ENCODE measurements around the gene DIPK1B.

The DIPK1B gene

DNA sequence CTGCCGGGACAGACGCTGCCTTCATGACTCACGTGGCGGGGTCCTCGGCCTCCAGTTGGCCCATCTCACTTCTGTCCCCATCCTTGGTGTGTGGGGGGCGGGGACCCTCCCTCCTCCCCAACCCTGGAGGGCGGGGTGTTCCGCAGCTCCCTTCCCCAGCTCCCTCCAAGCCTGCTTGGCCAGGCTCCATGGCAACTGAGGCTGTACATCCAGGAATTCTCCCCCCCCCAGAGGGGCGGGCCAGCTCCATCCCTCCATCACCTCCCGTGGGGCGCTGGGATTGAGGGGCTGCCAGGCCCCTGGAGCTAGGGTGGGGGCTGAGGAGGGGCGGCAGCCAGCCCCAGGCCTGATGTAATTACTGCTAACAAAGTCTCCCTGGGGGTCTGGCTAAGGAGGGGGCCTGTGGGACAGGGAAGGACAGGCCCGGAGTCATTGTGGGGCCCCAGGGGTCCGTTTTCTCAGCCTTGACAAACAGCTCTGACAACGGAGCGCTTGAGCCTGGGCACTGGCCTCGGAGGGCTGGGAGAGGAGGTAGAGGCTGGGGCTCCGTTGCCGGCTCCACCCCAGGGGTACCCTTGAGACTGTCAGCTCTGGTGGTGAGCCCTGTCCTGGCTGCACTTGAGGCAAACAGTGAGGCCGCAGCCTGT lies 8.0 kb downstream of the DIPK1B start:
- DNase-seq (ENCODE audit: low read depth), result no peak

DNA sequence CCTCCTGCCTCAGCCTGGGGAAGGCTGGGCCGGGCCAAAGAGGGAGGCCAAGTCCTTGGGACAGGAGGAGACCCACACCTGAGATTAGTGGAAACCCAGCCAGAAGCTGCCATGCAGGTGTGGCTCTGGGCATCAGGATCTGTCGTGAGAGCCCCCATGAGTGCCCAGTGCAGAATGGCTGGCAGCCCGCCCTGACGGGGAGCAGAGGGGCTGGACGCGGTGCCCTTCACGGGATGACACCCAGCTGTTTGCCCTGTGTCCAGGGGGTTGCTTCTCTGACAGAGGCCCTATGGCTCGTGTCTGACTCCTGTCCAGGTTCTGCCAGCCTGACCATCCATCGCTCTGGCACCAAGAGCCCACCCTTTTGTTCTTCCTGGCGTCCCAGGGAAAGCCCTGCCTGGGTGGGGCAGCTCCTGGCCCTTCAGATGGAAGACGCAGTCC lies 8.5 kb downstream of the DIPK1B start:
- no peak for DNase-seq (ENCODE audit: low read depth)

DNA sequence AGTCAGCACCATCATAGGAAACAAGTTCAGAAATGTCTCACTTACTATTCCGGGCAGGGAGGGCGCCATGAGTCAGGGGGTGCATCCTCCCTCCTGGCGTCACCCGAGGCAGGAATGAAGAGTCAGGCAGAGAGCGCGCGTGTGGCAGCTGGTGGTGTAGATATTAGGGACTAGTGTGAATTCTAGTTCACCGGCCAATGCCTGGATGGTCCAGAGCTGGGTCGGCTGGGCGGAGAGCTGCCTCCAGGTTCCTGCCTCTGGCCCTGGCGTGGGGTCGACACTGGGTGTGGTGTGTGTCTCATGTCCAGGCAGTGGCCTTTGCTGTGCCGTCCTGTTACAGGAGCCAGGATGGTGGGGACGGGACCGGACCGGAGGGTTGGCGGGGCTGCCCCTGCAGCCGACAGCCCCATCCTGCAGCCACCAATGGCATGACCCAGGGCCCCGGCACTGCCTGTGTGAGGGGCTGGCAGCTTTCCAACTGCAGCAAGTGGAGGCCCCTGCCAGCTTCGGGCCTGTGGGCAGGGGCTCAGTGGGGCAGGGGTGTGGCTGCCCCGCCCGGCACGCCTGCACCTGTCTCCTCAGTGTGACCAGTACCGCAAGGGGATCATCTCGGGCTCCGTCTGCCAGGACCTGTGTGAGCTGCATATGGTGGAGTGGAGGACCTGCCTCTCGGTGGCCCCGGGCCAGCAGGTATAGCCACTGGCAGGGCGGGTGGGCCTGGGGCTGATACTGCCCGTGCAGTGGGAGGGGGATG lies 9.1 kb downstream of the DIPK1B start:
- no peak for DNase-seq (ENCODE audit: low read depth)

DNA sequence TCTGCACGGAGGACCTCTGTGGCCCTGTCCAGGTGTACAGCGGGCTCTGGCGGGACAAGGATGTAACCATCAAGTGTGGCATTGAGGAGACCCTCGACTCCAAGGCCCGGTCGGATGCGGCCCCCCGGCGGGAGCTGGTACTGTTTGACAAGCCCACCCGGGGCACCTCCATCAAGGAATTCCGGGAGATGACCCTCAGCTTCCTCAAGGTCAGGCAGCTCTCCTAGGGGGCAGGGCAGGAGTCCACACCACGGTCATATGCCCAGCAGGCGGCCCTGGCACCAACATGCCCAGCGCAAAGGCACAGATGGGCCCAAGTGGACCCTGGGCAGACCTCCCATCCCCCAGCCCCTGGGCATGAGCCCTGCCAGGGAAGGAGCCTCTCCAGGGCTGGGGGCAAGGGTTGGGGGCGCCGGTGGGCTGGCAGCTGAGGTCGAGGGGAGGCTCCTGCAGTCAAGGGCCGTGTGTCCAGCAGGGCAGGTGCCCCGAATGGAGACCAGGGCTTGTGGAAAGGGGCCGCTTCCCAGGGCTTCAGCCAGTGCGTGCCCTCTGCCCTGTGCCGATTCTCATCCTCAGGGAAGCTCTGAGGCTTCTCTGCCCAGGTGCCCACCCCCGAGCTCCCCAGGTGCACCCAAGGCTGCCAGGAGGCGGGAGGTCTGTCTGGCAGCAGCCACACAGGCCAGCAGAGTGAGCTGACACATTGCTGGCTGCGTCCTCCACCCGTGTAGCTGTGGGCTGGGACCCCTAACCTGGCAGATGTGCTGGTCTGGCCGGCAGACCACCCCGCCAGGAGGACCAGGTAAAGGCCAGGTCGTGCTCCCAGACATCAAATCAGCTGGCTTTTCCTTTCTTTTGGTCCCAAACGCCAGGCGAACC lies 10.0 kb downstream of the DIPK1B start:
- no peak for DNase-seq (ENCODE audit: low read depth)

DNA sequence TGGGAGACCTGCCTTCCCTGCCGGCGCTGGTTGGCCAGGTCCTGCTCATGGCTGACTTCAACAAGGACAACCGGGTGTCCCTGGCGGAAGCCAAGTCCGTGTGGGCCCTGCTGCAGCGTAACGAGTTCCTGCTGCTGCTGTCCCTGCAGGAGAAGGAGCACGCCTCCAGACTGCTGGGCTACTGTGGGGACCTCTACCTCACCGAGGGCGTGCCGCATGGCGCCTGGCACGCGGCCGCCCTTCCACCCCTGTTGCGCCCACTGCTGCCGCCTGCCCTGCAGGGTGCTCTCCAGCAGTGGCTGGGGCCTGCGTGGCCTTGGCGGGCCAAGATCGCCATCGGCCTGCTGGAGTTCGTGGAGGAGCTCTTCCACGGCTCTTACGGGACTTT lies 10.6 kb downstream of the DIPK1B start:
- DNase-seq (ENCODE audit: low read depth), result no peak

DNA sequence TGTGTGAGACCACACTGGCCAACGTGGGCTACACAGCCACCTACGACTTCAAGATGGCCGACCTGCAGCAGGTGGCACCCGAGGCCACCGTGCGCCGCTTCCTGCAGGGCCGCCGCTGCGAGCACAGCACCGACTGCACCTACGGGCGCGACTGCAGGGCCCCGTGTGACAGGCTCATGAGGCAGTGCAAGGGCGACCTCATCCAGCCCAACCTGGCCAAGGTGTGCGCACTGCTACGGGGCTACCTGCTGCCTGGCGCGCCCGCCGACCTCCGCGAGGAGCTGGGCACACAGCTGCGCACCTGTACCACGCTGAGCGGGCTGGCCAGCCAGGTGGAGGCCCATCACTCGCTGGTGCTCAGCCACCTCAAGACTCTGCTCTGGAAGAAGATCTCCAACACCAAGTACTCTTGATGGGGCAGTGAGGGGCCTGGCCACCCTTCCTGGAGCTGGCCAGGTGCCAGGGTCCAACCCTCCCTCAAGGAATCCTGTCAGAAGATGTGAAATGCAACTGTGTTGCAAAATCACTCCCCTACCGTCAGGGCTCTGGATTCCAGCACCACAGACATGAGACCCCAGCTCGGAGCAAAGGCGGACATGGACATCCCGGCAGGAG lies 11.1 kb downstream of the DIPK1B start:
- no peak for DNase-seq (ENCODE audit: low read depth)

DNA sequence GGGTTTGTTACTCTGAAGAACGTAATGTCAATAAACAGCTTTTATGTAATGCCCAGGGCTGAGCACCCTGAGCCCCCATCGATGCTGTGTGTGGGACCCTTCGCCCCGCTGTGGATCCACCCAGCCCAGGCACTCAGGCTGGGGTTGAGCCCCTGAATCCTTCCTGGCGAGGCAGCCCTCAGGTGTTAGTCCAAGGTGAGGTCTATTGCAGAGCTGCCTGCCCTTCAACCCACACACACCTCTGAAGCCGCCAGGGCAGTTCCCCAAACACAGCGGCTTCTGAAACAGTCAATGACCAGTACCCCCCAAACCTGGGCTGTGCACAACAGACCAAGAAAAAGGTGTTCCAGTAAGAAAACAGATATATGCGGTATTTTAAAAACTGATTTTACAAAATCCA lies 11.6 kb downstream of the DIPK1B start:
- DNase-seq (ENCODE audit: low read depth), result no peak

DNA sequence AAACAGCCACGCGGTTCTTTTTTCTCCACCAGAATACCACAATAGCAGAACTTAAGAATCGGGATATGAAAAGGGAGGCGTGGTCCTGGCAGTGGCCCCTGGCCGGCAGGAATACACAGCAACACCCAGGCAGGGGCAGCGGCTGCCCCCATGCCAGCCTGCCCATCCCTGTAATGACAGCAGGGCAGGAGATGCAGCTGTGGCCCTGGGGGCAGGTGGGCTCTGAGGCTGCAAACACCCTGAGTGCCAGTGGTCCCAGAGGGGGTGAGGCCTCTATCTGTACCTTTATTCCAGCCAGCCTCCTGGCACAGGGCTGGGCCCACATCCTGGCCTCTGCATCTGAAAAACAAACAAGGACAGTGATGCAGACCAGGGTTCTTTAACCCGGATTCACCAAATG lies 12.4 kb downstream of the DIPK1B start:
- DNase-seq (ENCODE audit: low read depth), result no peak

DNA sequence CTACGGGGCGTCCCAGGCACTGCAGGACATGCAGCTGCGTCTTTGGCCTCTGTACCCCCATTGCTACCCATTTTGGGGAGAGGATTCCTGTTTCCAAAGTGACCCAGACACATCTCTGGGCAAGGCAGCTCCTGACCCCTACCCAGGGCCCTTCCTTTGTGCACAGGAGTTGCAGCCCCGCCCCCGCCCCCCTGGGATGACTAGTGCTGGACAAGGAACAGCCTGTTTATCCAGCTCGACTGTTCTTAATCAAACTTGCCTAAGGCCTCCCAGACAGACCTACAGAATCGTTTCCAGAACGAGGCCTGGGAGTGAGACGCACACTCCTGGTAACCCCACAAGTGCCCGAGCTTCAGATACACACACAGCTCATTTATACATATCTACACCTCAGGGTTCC lies 13.2 kb downstream of the DIPK1B start:
- DNase-seq (ENCODE audit: low read depth), result no peak

DNA sequence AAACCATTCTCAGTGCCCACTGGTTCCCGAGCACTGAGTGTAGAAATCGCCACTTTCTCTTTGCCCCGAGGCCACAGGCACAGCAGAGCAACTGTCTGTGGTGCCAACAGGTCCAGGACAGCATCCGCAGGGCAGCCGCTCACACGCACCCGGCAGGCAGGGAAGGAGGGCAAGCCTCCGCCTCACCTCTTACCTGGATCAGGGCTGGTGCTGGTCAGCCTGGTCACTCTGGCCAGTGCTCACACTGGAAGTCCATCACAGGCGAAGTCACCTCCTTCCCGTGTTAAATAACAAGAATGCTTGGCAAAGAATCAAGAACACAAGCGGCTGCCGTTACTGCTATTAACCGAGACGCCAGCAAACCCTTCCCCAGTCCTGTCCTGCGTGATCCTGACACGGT lies 13.7 kb downstream of the DIPK1B start:
- no peak for DNase-seq (ENCODE audit: low read depth)

DNA sequence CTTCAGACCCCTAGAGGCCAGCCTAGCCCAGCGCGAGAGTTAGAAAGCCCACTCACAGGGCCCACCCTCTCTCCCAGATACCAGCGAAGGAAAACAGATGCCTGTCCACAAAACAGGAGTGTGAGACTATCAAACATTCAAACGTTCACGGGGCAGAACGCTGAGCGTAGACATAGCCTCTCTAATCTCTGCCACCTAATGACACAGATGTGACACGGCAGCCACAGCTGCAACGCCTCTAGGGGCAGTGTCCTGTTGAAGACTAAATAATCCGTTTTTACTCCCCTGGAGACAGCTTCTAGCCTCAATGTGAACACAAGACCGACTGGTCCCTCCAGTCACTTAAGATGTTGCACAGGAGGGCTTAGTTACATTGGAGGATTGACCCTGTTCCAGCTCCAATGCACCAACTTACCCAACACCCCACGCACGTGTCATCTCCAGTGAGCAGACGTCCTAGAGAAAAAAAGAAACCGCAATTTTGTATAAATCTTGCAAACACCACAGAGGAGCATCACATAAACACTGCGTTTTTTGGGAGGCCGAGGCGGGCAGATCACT lies 14.3 kb downstream of the DIPK1B start:
- DNase-seq (ENCODE audit: low read depth), result no peak

DNA sequence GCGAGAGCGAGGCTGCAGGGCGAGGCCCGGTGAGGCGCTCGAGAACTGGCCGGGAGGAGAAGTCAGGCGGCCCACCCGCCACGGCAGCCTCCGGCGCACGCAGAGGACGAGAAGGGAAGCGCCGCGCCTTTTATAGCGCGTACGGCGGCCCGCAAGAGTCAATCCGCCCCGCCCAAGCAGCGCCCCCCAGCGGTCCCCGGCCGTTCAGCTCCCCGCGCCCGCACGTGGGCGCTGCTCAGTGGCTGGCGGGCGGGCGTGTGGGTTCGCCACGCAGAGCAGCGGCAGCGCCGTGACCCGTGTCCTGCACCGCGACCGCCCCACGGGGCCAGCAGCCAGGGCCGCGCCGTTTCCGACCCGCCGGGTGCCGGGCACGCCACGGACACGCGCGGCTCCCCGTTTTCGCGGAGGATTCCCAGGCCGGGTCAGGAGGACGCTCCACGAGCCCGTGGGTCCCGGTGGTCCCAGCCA lies 15.7 kb downstream of the DIPK1B start:
- DNase-seq (ENCODE audit: low read depth), result peak; percentile 95

DNA sequence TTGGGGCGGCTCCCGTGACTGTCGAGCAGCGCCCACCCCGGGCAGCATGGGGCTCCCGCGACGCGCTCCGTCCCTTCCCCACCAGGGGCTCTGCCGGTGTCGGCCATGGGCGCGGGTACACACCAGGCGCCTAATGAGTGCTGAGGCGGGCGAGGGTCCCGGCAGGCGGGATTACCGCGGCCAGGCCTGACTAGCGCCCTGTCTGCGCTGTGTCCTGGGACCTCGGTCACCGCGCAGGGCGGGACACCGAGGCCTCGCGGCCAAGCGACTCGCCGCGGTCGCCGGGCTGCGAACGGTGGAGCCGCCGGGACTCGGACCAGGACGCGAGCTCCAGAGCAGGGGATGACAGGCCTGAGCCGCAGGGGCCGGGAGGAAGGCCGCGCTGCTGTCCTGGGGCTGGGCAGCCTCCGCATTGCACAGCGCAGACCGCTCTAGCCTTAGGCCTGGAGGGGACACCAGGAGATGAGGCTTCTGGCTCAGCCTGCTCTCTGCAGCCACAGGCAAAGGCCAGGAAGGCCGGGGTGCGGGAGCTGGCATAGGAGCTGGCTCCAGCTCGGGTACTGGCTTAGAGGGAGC lies 16.3 kb downstream of the DIPK1B start:
- DNase-seq (ENCODE audit: low read depth), result no peak

DNA sequence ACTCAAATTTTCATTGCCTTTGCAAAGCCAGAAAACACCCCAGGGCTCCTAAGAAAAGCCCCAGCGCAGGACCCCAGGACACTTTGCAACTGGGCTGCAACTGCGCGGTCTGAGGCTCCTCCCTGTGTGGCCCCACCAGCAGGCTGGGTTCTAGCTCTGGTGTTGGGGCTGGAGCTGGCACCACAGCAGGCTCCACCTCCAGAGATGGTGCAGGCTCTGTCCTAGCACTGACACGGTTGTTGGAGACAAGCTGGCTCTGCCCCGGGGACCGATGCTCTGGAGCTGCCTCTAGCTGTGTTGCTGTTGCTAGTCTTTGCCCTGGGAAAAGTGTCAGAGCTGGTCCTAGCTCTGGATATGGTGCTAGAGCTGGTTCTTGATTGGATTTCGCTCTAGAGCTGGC lies 16.8 kb downstream of the DIPK1B start:
- DNase-seq (ENCODE audit: low read depth), result no peak

DNA sequence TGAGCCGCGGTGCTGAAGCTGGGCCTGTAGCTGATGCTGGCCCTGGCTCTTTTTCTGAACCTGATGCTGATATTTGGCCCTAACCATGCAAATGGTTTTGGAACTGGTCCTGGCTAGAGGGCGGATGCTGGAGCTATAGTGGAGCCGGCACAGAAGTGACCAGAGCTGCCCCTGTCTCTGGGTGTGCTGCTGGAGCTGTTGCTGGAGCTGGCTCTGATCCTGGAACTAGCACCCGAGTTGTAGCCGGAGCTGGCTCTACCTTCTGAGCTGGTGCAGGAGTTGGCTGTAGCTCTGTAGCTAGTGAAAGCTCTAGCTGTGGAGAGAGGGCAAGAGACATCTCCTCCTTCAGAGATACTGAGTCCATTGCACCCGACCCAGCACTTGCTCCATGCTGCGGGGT lies 17.6 kb downstream of the DIPK1B start:
- no peak for DNase-seq (ENCODE audit: low read depth)

DNA sequence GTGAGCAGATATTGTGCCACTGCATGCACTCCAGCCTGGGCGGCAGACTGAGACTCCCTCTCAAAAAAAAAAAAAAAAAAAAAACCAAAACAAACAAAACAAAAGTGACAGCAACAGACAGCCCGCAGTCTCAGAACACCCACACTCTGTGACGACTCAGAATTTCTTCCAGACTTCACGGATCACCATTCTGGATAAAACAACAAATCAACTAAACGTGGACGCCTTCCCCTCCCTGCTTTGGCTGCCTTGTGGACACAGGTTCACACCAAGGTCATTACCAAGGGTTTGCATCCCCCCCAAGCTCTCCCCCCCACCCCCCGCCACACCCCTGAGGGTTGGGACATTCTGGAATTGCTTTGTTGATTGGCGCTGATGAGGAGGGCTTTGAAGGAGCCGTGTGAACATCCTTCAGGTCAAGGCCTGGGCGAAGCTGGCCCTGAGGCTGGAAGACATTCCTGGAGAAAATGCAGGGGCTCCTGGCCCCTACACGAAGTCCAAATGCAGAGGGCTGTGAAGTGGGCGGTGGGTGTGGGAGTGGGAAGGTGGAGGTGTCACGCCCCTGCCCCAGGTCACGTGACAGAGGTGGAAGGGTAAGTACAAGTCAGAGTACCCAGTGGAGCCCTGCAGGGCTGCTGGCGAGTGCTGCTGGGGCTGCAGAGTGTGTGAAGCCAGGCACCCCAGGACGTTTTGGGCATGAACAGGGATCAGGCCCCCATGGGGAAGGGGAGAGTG lies 20.2 kb downstream of the DIPK1B start:
- no peak for DNase-seq (ENCODE audit: low read depth)

DNA sequence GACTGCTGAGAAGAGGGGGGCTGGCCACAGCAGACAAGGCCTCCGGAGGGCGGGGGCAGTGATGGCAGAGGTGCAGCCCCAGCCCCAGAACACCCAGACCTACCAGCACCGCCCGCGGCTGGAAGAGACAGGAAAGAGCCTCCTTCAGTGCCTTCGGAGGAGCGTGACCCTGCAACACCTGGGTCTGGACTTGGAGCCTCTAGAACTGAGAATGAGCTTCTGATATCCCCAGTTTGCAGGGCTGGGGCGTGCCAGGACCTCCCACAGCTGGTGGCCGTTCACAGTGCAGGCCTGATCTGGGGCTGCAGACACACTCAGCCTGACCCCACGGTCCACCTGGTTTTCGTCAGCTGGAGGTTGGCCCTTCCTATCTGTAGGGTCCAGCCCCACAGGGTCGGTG lies 21.2 kb downstream of the DIPK1B start:
- DNase-seq (ENCODE audit: low read depth), result no peak

DNA sequence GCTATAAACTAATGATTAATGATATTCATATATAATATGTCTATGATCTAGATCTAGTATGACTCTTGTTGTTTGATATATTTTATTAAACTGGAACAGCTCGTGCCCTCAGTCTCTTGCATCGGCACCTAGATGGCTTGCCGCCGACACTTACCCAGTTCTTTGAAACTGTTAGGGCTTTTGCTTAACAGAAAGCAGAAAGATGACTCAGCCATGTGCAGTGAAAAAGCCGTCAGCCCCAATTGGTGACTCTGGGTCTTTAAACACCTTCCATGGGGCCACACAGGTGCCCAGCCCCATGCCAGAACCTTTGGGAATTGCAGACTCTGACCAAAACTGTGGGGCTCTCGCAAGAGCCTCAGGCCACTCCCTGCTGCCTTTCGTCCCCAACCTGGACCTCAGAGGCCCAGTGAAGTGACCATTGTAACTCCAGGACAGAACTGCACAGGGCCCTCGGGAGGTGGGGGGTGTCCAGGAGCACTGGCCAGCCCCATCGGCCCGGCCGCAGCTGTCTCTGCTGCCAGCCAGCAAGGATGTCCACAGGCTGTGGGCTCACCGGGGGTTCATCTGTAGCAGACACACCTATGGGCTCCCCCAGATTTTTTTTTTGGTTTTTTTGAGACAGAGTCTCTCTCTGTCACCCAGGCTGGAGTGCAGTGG lies 22.6 kb downstream of the DIPK1B start:
- DNase-seq (ENCODE audit: low read depth), result no peak

DNA sequence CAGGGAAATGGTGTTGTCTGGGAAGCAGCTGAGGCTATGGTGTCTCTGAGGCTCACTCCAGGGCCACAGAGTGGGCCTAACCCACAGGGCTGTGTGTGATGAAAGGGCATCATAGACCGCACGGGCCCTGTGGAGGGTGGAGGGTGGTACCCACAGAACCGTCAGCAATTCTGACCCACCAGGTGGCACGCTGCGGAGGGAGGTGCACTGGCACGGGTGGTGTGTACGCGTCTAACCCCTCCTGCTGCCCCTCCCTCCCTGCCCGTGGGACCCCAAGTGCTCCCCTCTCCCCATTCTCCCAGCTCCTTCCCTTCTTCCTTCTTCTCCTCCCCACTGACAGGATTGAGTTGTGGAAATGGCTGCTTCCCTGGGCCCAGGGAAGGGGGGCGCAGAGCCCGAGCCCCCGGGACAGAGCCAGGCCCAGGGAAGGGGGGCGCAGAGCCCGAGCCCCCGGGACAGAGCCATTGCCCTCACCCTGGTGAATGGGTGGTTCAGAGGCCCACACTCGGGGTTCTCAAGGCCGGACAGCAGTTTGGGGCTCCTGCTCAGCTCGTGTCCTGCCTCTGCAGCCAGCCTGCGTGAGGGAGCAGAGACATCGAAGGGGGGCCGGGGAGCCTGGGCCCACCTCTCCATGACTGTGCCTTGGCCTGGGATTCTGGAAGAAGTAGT lies 23.6 kb downstream of the DIPK1B start:
- no peak for DNase-seq (ENCODE audit: low read depth)

DNA sequence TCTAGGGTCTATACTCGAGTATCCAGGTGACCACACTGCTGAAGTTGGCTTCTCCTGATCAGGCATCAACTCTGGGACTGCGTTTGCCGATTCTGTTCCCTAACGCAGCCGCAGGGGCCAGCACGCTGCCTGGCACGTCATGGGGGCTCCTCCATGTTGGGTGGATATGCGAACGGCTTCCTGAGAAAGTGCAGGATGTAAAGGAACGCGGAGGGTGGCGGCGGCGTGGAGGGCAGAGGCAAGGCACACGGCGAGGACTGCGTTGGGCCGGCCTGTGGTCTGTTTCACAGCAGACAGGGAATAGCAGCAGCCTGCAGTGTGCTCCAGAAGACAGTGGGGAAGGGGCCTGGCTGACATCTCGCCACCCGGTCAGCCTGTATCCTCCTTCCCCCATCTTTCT lies 26.6 kb downstream of the DIPK1B start:
- DNase-seq (ENCODE audit: low read depth), result no peak
